Adrenal gland (tissue), 12 donors: Measurements from ENCODE around the gene FBRSL1. TPM values are rescaled to one million over a fixed set of nuclear protein-coding genes. Genes with fewer than 3 reads are reported as not detected.

Experiments
- DNase-seq, 7 donors: peaks; one replicate each; pipeline ENCODE4 v3.0.0-alpha.2; 2019 to 2020
- H3K27ac ChIP-seq, 5 donors: fragments of 200-600 bp; sonication (generic) in 4 of 5; 1 replicate in 3 of 5; 2 replicates in 2 of 5; pipeline versions ENCODE4 v1.5.1 to v1.8.0; 2016 to 2020; ENCODE audit warnings: mild to moderate bottlenecking in 1 of 5
- H3K27me3 ChIP-seq: fragments of 200-600 bp; 2 replicates; pipeline ENCODE4 v1.8.0; 2021
- H3K36me3 ChIP-seq, 2 donors: fragments of 200-600 bp; replicated peaks in 1 of 2; 1 replicate in 1 of 2; 2 replicates in 1 of 2; pipeline versions ENCODE4 v1.5.1 to v1.8.0; 2018 to 2022
- H3K4me1 ChIP-seq, 2 donors: fragments of 200-600 bp; replicated peaks in 1 of 2; 1 replicate in 1 of 2; 2 replicates in 1 of 2; pipeline versions ENCODE4 v1.5.1 to v1.8.0; 2018 to 2021
- H3K4me3 ChIP-seq, 4 donors: fragments of 200-600 bp; sonication (generic) in 3 of 4; one replicate each; pipeline ENCODE4 v1.5.1; 2016 to 2018
- H3K9me3 ChIP-seq, 3 donors: fragments of 200-600 bp; sonication (generic) in 1 of 3; replicated peaks in 1 of 3; 1 replicate in 2 of 3; 2 replicates in 1 of 3; pipeline versions ENCODE4 v1.5.1 to v1.8.0; 2016 to 2021
- POLR2A ChIP-seq, 2 donors: fragments of 450-650 bp; IDR thresholded peaks; one replicate each; pipeline ENCODE4 v1.6.1; 2017; ENCODE audit warnings: antibody characterized with exemption in 2 of 2, mild to moderate bottlenecking in 2 of 2, moderate library complexity in 1 of 2
- WGBS, 4 donors: extraction: QIAGEN DNeasy Blood & Tissue Kit in 2 of 4; methylation state at CpG; one replicate each; pipeline versions ENCODE4 v1.1.5 to v1.1.7; 2013 to 2017; 5-methylcytosine and 5-hydroxymethylcytosine counted together
- intact Hi-C, 2 donors: fragments of 100-400 bp; cut with DNase I; formaldehyde crosslinking; loops; one replicate each; pipeline versions ENCODE4 v1.14.1 to v1.15.0; 2022 to 2023
- polyA plus RNA-seq, 3 donors: library from polyadenylated mRNA; stranded (reverse); fragments of 200-250 nt in 2 of 3; fragments of 350-450 nt in 1 of 3; fragmentation: Illumina TruSeq in 1 of 3; extraction: RNeasy Lipid Tissue Mini Kit (QIAGEN cat#74804) in 1 of 3; gene quantifications; one replicate each; pipeline ENCODE4 v1.2.3, GENCODE V29; 2013 to 2014
- total RNA-seq, 9 donors: library from RNA; depleted of rRNA in 4 of 9; stranded (reverse); fragments of >200 nt in 4 of 9; fragments of 120-200 nt in 1 of 9; fragmentation: NEBNext Ultra II Directional in 1 of 9; extraction: Animal tissue kit (Norgen Biotek cat#: 25700) in 1 of 9; gene quantifications; one replicate each; pipeline versions ENCODE4 v1.1.0 to v1.2.4, GENCODE V29; 2013 to 2023
- TF ChIP-seq, protein P1 (sequence below), 6 experiments: fragments of 450-650 bp in 4 of 6; fragments of 200-600 bp in 2 of 6; sonication (generic) in 1 of 6; IDR thresholded peaks; 1 replicate in 5 of 6; 2 replicates in 1 of 6; pipeline versions ENCODE4 v1.5.1 to v1.8.0; 2016 to 2021; ENCODE audit warnings: antibody characterized with exemption in 6 of 6, mild to moderate bottlenecking in 2 of 6, moderate library complexity in 1 of 6
- donor health status: healthy with polysubstance abuse.
- donor health status: Bipolar disorder and iron deficiency.
- donor health status: DM: yes; HTN: yes; CAD: no.
- donor health status: DM: no; HTN: no; CAD: no.
- donor health status: DM: no; HTN: no; CAD: no.
- donor health status: DM: yes; HTN: yes; CAD: no.

FBRSL1 gene
- total and polyA plus RNA-seq, 12 donors: 5.3 to 63.8 (median 26.9) TPM

DNA sequence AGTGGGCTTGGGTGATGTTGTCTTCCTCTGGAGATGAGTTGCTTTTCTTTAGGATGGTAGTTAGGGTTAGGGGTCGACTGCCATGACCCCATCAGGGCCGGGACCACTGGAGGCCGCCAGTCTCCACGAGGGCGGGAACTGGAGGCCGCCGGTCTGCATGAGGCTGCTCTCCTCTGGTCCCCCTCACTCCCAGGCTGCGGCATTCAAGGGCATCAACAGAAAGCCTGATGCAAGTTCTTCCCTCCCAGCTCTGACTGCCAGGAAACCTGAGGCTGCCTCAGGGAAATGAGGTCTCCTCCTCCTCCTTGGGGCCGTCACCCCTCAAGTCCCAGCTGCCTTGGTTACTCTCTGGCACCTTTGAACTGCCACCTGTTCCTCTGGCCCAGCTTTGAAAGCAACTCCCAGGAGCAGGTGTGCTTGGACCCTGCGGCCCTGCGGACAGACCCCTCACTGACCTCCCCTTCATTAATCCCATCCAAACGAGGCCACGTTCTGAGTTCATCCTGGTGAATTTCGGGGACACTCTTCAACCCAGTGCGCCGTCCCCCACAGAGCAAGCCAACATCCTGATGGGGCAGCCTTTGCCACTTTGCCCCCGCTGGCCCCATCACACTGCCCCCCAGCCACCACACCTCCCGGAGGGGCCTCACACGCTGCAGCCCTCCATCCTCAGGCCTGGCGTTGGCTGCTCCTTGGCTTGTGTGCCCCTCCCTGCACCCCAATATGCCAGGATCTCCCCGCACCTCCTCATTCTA is 37.2 kb upstream of the FBRSL1 start:
- WGBS, 4 donors: 71 to 81% (median 76%) methylated on average over 19 to 21 of the region's 21 CpGs
- DNase-seq: no peak
- H3K27me3 ChIP-seq: peaks cover 9% of the 10 kb centered on the region
- no peaks in the 10 kb centered on the region for H3K9me3 ChIP-seq
- intact Hi-C loops: no loop called here
- no peaks in the 10 kb centered on the region for H3K36me3 ChIP-seq
- TF ChIP-seq, protein P1, sequence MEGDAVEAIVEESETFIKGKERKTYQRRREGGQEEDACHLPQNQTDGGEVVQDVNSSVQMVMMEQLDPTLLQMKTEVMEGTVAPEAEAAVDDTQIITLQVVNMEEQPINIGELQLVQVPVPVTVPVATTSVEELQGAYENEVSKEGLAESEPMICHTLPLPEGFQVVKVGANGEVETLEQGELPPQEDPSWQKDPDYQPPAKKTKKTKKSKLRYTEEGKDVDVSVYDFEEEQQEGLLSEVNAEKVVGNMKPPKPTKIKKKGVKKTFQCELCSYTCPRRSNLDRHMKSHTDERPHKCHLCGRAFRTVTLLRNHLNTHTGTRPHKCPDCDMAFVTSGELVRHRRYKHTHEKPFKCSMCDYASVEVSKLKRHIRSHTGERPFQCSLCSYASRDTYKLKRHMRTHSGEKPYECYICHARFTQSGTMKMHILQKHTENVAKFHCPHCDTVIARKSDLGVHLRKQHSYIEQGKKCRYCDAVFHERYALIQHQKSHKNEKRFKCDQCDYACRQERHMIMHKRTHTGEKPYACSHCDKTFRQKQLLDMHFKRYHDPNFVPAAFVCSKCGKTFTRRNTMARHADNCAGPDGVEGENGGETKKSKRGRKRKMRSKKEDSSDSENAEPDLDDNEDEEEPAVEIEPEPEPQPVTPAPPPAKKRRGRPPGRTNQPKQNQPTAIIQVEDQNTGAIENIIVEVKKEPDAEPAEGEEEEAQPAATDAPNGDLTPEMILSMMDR (IDR thresholded peaks at IDR 0.05): no peak
- no peak for TF ChIP-seq POLR2A (IDR thresholded peaks at IDR 0.05)
- no peaks in the 10 kb centered on the region for H3K4me1 ChIP-seq
- H3K4me3 ChIP-seq: no peak overlapping the region
- no peak overlapping the region for H3K27ac ChIP-seq

DNA sequence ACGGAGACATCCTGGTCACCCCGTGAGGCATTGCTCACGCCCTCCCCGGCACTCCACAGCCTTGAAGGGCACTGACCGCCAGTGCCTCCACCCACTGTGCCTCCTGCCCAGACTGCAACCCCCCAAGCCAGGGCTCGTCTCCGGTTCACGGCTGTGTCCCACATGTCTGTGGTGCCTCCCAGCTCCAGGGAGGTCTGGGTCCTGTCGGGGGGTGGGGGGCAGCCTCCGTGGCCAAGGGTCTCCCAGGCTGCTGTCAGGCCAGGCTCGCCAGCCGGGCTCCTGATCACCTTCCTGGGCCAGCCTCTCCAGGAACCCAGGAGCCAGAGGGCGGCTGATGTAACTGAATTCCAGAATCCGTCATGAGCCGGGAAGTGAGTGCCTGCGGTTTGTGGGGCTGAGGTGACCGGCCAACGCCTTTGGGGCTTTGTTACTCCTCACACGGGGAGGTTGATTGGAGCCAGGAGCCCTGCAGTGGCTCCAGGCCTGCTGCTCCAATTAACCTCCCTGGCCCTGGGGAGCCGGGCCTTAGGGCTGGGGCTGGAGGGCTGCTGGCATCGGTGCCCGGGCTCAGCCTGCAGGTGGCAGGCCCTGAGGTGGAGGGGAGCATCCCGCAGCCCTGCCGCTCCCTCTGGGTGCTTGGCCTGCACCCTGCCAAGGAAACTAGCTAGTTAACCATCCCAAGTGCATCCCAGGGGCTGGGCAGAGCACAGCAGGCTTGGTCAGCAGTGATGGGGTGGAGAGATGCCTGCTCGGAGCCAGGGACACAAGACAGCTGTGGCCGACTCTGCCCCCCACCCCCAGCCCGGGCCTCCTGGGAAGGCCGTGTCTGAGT is 36.4 kb upstream of the FBRSL1 start:
- no peak for DNase-seq
- H3K4me3 ChIP-seq: no peak overlapping the region
- no peaks in the 10 kb centered on the region for H3K9me3 ChIP-seq
- no peak overlapping the region for H3K27ac ChIP-seq
- intact Hi-C loops: no loop called here
- TF ChIP-seq POLR2A (IDR thresholded peaks at IDR 0.05): no peak
- TF ChIP-seq, protein P1 (IDR thresholded peaks at IDR 0.05): no peak
- no peaks in the 10 kb centered on the region for H3K36me3 ChIP-seq
- WGBS, 4 donors: 63 to 73% (median 70%) methylated on average over 8 to 28 of the region's 28 CpGs
- no peaks in the 10 kb centered on the region for H3K4me1 ChIP-seq
- peaks cover 9% of the 10 kb centered on the region for H3K27me3 ChIP-seq

DNA sequence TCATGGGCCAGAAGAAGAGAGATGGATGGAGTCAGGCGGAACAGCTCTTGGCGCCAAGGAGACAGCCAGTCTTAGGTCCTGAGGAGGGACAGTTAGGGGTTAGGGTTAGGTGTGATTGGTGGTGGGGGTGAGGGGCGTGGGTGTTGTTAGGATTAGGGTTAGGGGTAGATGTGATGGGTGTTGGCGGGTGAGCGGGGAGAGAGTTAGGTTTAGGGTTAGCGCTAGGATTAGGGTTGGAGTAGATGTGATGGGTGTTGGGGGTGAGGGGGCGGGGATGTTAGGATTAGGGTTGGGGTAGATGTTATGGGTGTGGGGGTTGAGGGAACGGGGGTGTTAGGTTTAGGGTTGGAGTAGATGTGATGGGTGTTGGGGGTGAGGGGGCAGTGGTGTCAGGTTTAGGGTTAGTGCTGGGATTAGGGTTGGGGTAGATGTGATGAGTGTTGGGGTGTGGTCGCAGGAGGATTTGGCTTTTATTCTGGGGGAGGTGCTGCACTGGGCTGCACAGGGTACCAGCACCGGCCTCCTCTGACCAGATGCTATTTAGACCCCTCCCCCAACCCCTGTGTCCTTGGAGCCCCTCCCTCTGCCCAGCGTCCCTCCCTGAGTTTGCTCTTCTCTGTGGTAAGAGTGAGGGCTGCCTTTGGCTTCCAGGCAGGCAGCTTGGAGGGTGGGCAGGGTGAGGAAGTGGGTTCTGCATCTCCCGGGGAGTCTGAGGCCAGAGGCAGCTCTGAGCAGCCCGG is 35.6 kb upstream of the FBRSL1 start:
- WGBS, 4 donors: 64 to 74% (median 71%) methylated on average over 11 to 13 of the region's 13 CpGs
- Histone ChIP-seq H3K27ac (no peak overlapping the region), H3K27me3 (peaks cover 9% of the 10 kb centered on the region), H3K4me3 (no peak overlapping the region), H3K4me1 (no peaks in the 10 kb centered on the region), H3K9me3 (no peaks in the 10 kb centered on the region), H3K36me3 (no peaks in the 10 kb centered on the region)
- DNase-seq: no peak
- intact Hi-C loops: no loop called here
- TF ChIP-seq, protein P1 (IDR thresholded peaks at IDR 0.05): no peak
- no peak for TF ChIP-seq POLR2A (IDR thresholded peaks at IDR 0.05)

DNA sequence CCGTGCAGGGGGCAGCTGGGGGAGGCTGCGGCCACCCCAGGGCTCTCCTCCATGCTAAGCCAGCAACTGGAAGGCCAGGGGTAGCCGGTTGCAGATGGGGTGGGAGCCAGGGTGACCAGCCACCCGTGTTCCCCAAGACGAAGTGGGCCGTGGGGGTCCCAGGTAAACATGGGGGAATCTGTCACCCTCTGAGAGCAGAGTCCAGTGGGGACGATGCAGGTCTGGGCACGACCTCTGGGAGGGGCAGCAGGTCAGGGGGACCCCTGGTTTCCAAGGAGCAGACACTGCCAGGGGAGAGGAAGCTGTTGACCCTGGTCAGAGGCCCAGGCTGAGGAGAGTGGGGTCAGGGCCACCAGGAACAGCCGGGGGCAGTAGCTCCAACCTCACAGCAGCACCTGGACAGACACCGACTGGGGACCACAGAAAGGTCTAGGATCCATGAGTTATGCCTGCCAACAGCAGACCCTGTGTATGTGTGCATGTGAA is 35.0 kb upstream of the FBRSL1 start:
- H3K36me3 ChIP-seq: no peaks in the 10 kb centered on the region
- no peak for TF ChIP-seq POLR2A (IDR thresholded peaks at IDR 0.05)
- TF ChIP-seq, protein P1 (IDR thresholded peaks at IDR 0.05): no peak
- intact Hi-C loops: no loop called here
- H3K9me3 ChIP-seq: no peaks in the 10 kb centered on the region
- DNase-seq: no peak
- H3K27me3 ChIP-seq: peaks cover 9% of the 10 kb centered on the region
- no peak overlapping the region for H3K4me3 ChIP-seq
- H3K27ac ChIP-seq: no peak overlapping the region
- 48 to 63% (median 55%) methylated on average over 7 to 10 of the region's 10 CpGs for WGBS, 4 donors
- H3K4me1 ChIP-seq: no peaks in the 10 kb centered on the region
